ENCODE data around the gene MYOZ1. TPM values are rescaled to one million over a fixed set of nuclear protein-coding genes. Genes with fewer than 3 reads are reported as not detected.

The MYOZ1 gene
- total and polyA plus RNA-seq, 2 donors (not counting 1 experiment from before 2014, with no cell fraction given): not detected

DNA sequence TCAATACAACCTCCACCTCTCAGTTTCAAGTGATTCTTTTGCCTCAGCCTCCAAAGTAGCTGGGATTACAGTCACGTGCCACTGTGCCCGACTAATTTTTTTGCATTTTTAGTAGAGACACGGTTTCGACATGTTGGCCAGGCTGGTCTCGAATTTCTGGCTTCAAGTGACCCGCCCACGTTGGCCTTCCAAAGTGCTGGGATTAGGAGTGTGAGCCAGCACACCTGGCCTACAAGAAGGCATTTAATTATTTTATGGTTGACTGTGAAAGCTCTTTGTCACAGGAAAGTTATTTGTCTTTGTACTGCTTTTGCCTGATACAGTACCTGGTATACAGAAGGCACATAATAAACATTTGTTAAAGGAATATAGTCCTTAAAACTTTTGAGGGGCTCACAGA lies 12.9 kb downstream of the MYOZ1 start:
- Histone ChIP-seq H3K79me2 (ENCODE audit: control insufficient read depth, insufficient read depth, low read length) (peaks cover 9% of the 10 kb centered on the region), H3K4me2 (replicated peaks; ENCODE audit: low read depth, low read length, poor library complexity, severe bottlenecking) (no peak overlapping the region), H3K9ac (ENCODE audit: low read length) (no peak overlapping the region), H3K9me3 (ENCODE audit: control extremely low read depth in 1 of 3, control insufficient read depth in 2 of 3, insufficient read depth in 1 of 3, low read length in 2 of 3) (no peaks in the 10 kb centered on the region), H3K4me1 (ENCODE audit: control insufficient read depth in 2 of 2, insufficient read depth in 2 of 2, low read length in 2 of 2) (peaks cover 11% of the 10 kb centered on the region in 2 donors), H3K27me3 (replicated peaks in 1 of 4; ENCODE audit: control extremely low read depth in 1 of 4, control insufficient read depth in 3 of 4, insufficient read depth in 4 of 4, low read length in 3 of 4) (no peaks in the 10 kb centered on the region), H4K20me1 (ENCODE audit: control insufficient read depth, insufficient read depth, low read length, poor library complexity, severe bottlenecking) (no peaks in the 10 kb centered on the region), H3K36me3 (replicated peaks in 1 of 2; ENCODE audit: control extremely low read depth in 1 of 2, control insufficient read depth in 1 of 2, extremely low read depth in 1 of 2, insufficient read depth in 2 of 2, low read length in 1 of 2) (no peaks in the 10 kb centered on the region), H3K27ac (ENCODE audit: low read length in 2 of 2) (no peak overlapping the region), H2AFZ (ENCODE audit: insufficient read depth, low read depth, low read length, poor library complexity, severe bottlenecking) (no peak overlapping the region), H3K4me3 (ENCODE audit: control extremely low read depth in 1 of 5, extremely low read depth in 1 of 5, insufficient read depth in 1 of 5, low read depth in 2 of 5, low read length in 4 of 5) (no peak overlapping the region)
- Mint-ChIP-seq H3K9me3 (ENCODE audit: insufficient read depth) (no peaks in the 10 kb centered on the region), H3K4me3 (no peak overlapping the region), H3K4me1 (peaks cover 16% of the 10 kb centered on the region), H3K27me3 (no peaks in the 10 kb centered on the region), H3K27ac (no peak overlapping the region)
- 96% methylated on average over 7 of the region's 7 CpGs for WGBS (ENCODE audit: insufficient coverage)
- no peak for DNase-seq
- no peak for TF ChIP-seq EZH2 (IDR thresholded peaks at IDR 0.05; ENCODE audit: borderline replicate concordance, insufficient read depth, low read depth, low read length, poor library complexity, severe bottlenecking)
- TF ChIP-seq, protein P1, sequence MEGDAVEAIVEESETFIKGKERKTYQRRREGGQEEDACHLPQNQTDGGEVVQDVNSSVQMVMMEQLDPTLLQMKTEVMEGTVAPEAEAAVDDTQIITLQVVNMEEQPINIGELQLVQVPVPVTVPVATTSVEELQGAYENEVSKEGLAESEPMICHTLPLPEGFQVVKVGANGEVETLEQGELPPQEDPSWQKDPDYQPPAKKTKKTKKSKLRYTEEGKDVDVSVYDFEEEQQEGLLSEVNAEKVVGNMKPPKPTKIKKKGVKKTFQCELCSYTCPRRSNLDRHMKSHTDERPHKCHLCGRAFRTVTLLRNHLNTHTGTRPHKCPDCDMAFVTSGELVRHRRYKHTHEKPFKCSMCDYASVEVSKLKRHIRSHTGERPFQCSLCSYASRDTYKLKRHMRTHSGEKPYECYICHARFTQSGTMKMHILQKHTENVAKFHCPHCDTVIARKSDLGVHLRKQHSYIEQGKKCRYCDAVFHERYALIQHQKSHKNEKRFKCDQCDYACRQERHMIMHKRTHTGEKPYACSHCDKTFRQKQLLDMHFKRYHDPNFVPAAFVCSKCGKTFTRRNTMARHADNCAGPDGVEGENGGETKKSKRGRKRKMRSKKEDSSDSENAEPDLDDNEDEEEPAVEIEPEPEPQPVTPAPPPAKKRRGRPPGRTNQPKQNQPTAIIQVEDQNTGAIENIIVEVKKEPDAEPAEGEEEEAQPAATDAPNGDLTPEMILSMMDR (IDR thresholded peaks at IDR 0.05): no peak
- intact Hi-C loops (cut with micrococcal nuclease): loop anchor here (10.0 kb wide), 1 partner anchor 246 kb away; the partner anchor contains the start of gene CAMK2G
- ATAC-seq (ENCODE audit: low read depth): no peak
- POLR2A ChIA-PET: no interaction called here
- CTCF ChIA-PET: interaction anchor here (2.5 kb wide), 1 partner anchor 15 kb away, joined by 14 read pairs; no protein-coding TSS in a partner anchor

- Histone ChIP-seq H2AFZ (ENCODE audit: insufficient read depth, low read depth, low read length, poor library complexity, severe bottlenecking) (no peak overlapping the region), H3K36me3 (replicated peaks in 1 of 2; ENCODE audit: control extremely low read depth in 1 of 2, control insufficient read depth in 1 of 2, extremely low read depth in 1 of 2, insufficient read depth in 2 of 2, low read length in 1 of 2) (no peaks in the 10 kb centered on the region), H3K9ac (ENCODE audit: low read length) (no peak overlapping the region), H3K4me2 (replicated peaks; ENCODE audit: low read depth, low read length, poor library complexity, severe bottlenecking) (no peak overlapping the region), H3K9me3 (ENCODE audit: control extremely low read depth in 1 of 3, control insufficient read depth in 2 of 3, insufficient read depth in 1 of 3, low read length in 2 of 3) (no peaks in the 10 kb centered on the region), H3K4me3 (ENCODE audit: control extremely low read depth in 1 of 5, extremely low read depth in 1 of 5, insufficient read depth in 1 of 5, low read depth in 2 of 5, low read length in 4 of 5) (no peak overlapping the region), H3K4me1 (ENCODE audit: control insufficient read depth in 2 of 2, insufficient read depth in 2 of 2, low read length in 2 of 2) (peaks cover 11% of the 10 kb centered on the region in 2 donors), H4K20me1 (ENCODE audit: control insufficient read depth, insufficient read depth, low read length, poor library complexity, severe bottlenecking) (no peaks in the 10 kb centered on the region), H3K27ac (ENCODE audit: low read length in 2 of 2) (no peak overlapping the region), H3K79me2 (ENCODE audit: control insufficient read depth, insufficient read depth, low read length) (peaks cover 9% of the 10 kb centered on the region), H3K27me3 (replicated peaks in 1 of 4; ENCODE audit: control extremely low read depth in 1 of 4, control insufficient read depth in 3 of 4, insufficient read depth in 4 of 4, low read length in 3 of 4) (no peaks in the 10 kb centered on the region)
- Mint-ChIP-seq H3K4me1 (peaks cover 16% of the 10 kb centered on the region), H3K9me3 (ENCODE audit: insufficient read depth) (no peaks in the 10 kb centered on the region), H3K27ac (peak overlapping the region; percentile 32), H3K27me3 (no peaks in the 10 kb centered on the region), H3K4me3 (peak overlapping the region; percentile 53)
- ChIA-PET POLR2A (interaction anchor here (0.7 kb wide), 1 partner anchor 80 kb away, joined by 3 read pairs; no protein-coding TSS in a partner anchor), CTCF (interaction anchor here (2.5 kb wide), 1 partner anchor 16 kb away, joined by 14 read pairs; no protein-coding TSS in a partner anchor)
- 93% methylated on average over 3 of the region's 6 CpGs for WGBS (ENCODE audit: insufficient coverage)
- DNase-seq: no peak
- TF ChIP-seq EZH2 (IDR thresholded peaks at IDR 0.05; ENCODE audit: borderline replicate concordance, insufficient read depth, low read depth, low read length, poor library complexity, severe bottlenecking): no peak
- TF ChIP-seq, protein P1 (IDR thresholded peaks at IDR 0.05): no peak
- intact Hi-C loops (cut with micrococcal nuclease): loop anchor here (10.0 kb wide), 1 partner anchor 248 kb away; the partner anchor contains the start of gene CAMK2G
- ATAC-seq (ENCODE audit: low read depth): no peak
These were observed 14.0 kb downstream of the MYOZ1 start for GRCh38 chr10:73627300-73627699.

Data from B cell (primary cell).